DOHH2 (cell line): Measurements from ENCODE around the gene CUZD1.

ENCODE experiments used
- EZH2phosphoT487 ChIP-seq: fragments of 200-600 bp; sonication (generic); IDR thresholded peaks from 2 replicates; pipeline ENCODE4 v1.6.1; 2017; ENCODE audit warnings: borderline replicate concordance, mild to moderate bottlenecking, antibody characterized with exemption, low read length, moderate library complexity, mixed read lengths
- TF ChIP-seq, protein P1 (sequence below): fragments of 200-600 bp; sonication (generic); IDR thresholded peaks from one replicate; pipeline ENCODE4 v1.5.1; 2014; ENCODE audit warnings: antibody characterized with exemption, mild to moderate bottlenecking, low read depth, low read length; ENCODE audit not compliant: poor library complexity, severe bottlenecking

DNA sequence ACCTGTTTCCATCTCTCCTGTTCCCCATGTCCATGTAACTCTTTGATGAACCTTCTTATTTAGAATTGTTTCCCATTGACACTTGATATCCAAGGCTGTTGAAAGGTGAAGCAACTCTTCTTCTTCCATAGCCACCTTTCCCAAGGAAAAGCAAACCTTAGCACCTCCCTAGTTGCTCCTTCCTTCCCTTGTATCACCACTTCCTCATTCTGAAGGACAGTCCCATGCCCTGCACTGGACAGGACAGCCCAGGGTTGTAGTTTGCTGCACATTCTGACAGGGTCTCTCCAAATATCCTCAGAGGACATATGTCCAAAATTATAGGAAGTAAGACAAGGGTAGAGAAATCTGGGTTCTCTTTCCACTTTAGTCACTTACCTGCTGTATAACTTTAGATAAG is 6.2 kb downstream of the CUZD1 start:
- TF ChIP-seq EZH2phosphoT487, result no peak
- TF ChIP-seq, protein P1, sequence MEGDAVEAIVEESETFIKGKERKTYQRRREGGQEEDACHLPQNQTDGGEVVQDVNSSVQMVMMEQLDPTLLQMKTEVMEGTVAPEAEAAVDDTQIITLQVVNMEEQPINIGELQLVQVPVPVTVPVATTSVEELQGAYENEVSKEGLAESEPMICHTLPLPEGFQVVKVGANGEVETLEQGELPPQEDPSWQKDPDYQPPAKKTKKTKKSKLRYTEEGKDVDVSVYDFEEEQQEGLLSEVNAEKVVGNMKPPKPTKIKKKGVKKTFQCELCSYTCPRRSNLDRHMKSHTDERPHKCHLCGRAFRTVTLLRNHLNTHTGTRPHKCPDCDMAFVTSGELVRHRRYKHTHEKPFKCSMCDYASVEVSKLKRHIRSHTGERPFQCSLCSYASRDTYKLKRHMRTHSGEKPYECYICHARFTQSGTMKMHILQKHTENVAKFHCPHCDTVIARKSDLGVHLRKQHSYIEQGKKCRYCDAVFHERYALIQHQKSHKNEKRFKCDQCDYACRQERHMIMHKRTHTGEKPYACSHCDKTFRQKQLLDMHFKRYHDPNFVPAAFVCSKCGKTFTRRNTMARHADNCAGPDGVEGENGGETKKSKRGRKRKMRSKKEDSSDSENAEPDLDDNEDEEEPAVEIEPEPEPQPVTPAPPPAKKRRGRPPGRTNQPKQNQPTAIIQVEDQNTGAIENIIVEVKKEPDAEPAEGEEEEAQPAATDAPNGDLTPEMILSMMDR, result no peak
